Measurements from ENCODE around the gene ZNF223.

Gene ZNF223

DNA sequence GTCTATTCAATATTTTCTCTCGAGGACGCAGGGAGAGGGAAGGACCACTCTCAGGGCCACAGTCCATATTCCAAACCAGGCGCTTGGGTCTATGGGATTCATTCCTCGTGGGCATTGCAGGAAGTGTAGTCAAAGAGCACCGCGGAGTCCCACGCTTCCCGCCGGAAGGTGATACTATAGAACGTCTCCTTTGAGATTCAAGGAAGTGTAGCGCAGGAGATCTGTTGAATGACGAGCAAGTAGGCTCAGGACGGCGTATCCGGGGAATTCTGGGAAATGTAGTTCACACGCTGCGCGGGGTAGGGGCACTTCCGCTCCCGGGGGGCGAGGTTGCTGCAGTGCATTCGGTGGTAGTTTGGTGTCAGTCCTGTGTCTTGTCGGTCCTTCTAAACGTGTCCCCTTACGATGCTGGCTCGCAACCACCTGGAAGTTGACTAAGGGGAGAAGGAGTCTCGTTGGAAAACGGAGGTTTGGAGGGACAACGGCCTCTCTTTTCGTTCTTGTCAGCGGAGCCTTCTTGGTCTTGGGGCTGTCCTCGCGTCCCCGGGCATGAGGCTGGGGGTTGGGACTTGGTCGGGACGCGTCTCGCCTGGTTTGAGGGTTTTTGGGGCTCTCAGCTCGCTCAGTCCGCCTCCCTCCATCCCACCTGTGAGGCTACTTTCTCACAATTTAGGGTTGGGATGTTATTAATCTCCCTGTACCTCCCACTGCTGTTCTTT is 20.1 kb downstream of the ZNF223 start, which contains the start of gene ZNF284:
TSS of gene ZNF284 (plus strand) at position 336 of the 719 bp plus-strand sequence. CDS start 4,231 bp downstream, outside the sequence.
- peak; percentile 64 to 71 for DNase-seq (ENCODE audit: low read depth in 2 of 2)

- DNase-seq (ENCODE audit: low read depth in 2 of 2): no peak
Measured at GRCh38 chr19:44072543-44073401, 20.9 kb downstream of the ZNF223 start.

DNA sequence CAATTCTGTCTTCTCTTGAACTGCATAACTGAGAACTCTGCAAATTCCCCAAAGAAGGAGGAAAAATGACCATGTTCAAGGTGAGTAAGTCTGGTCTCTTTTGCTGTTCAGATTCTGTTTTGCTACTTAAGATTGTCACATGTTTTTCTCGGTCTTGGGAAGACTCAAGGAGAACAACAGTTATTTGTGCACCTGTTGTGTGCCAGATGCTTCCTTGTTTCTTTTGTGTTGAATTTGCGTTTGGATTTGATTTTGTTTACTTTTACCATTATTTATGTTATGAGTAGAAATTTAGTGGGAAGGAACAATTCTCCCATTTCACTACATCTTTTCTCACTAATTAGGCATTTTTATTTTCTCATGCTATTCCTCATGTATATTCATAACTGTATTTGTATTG is 24.5 kb downstream of the ZNF223 start:
- no peak for DNase-seq (ENCODE audit: low read depth in 2 of 2)

GRCh38 chr19:44092108-44092507 is 40.3 kb downstream of the ZNF223 start:
- DNase-seq (ENCODE audit: low read depth in 2 of 2): no peak

DNA sequence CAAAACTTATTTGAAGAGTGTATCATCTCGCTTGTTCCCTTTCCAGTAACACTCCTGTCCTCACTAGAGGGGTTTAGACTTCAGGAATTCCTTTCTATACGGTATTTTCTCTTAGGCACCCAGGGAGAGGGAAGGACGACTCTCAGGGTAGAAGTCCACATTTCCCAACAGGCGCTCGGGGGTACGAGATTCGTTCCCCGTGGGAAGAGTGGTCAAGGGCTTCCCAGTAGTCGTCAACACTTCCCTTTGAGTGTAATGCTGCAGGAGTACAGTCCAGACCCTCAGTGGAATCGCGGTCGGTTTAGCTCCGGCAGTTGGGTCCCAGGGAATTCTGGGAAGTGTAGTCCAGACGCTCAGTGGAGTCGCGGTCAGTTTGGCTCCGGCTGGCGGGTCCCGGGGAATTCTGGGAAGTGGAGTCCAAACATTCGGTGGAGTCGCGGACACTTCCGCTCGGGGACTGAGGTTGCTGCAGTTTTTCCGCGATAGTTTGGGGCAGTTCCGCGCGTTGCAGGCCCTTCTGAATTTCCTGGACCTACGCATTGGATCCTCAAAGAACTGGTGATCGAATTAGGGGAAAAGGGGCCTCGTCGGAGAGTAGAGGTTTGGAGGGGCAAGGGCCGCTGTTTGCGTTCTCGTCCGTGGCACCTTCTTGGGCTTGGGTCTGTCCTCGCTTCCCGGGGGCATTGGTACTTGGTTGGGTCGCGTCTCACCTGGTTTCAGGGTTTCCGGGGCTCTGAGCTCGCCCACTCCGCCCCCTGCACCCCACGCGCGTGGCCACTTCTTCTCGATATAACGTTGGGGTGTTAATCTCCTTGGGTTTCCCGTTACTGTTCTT is 42.3 kb downstream of the ZNF223 start, which contains the start of gene ZNF224:
TSS of gene ZNF224 (plus strand) at position 431 of the 835 bp plus-strand sequence. CDS start 3,513 bp downstream, outside the sequence.
- peak; percentile 73 for DNase-seq (ENCODE audit: low read depth in 2 of 2)

- no peak for DNase-seq (ENCODE audit: low read depth in 2 of 2)
Measured at GRCh38 chr19:44107751-44108150, 55.9 kb downstream of the ZNF223 start.

- DNase-seq (ENCODE audit: low read depth in 2 of 2): no peak
Measured at GRCh38 chr19:44109458-44109857, 57.6 kb downstream of the ZNF223 start.

DNA sequence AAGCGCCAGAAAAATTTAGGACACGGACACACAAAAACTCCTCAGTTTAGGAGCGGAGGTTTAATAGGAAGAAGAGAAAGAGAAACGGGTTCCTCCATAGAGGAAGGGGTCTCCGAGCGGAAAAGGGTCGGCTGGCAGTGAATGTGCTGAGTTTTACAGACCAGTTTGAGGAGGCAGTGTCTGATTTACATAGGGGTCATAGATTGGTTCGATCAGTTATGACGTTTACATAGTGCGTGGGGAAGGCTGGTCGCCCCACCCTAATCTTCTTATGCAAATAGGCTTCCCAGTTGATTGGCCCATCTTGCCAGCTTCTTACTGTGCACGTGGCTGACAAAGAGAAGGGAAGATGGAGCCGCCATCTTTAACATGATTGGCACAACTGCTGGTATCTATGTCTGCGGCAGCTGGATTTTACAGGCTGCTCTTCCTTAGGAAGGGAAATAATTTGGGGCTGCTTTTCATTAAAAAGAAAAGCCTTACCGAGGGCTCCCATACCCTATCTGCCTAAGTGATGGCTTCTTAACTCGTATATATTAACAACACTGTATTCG is 60.2 kb downstream of the ZNF223 start:
- DNase-seq (ENCODE audit: low read depth in 2 of 2): no peak

GRCh38 chr19:44112802-44113137 is 60.9 kb downstream of the ZNF223 start:
- DNase-seq (ENCODE audit: low read depth in 2 of 2): no peak

- DNase-seq (ENCODE audit: low read depth in 2 of 2): peak; percentile 67 to 77
Measured at GRCh38 chr19:44113138-44113783, 61.4 kb downstream of the ZNF223 start, which contains the start of gene ZNF225. Gene ZNF225 (plus strand): TSS chr19:44113399. CDS start chr19:44115828, 2,429 bp downstream.

GRCh38 chr19:44113784-44114390 is 62.1 kb downstream of the ZNF223 start:
- no peak for DNase-seq (ENCODE audit: low read depth in 2 of 2)
